Liver (tissue), 9 donors: ENCODE data around the gene SEMA7A. TPM values are rescaled to one million over a fixed set of nuclear protein-coding genes. Genes with fewer than 3 reads are reported as not detected.
"Not testable (repeated sequence)": the region's sequence is repeated elsewhere in the genome, so short reads cannot be mapped to it uniquely, and the experiment has no call there.

Source experiments
- DNase-seq: peaks from one replicate; pipeline ENCODE4 v3.0.0-alpha.2; 2017; ENCODE audit warnings: low spot score
- H3K27ac ChIP-seq, 2 donors: one replicate each; pipeline ENCODE4 v1.7.0; 2013; ENCODE audit warnings: inconsistent platforms in 2 of 2, low read length in 2 of 2, control low read depth in 1 of 2, low read depth in 1 of 2, mild to moderate bottlenecking in 1 of 2
- H3K27me3 ChIP-seq, 4 donors: one replicate each; pipeline versions ENCODE4 v1.6.1 to v1.7.0; 2013; ENCODE audit warnings: low read length in 3 of 4, inconsistent platforms in 1 of 4, mild to moderate bottlenecking in 1 of 4, moderate library complexity in 1 of 4; ENCODE audit not compliant: control insufficient read depth in 4 of 4, insufficient read depth in 4 of 4
- H3K36me3 ChIP-seq, 4 donors: one replicate each; pipeline versions ENCODE4 v1.6.1 to v1.7.0; 2013; ENCODE audit warnings: low read length in 3 of 4, mild to moderate bottlenecking in 3 of 4, low read depth in 1 of 4, moderate library complexity in 1 of 4; ENCODE audit not compliant: control insufficient read depth in 4 of 4, insufficient read depth in 3 of 4
- H3K4me1 ChIP-seq, 4 donors: one replicate each; pipeline versions ENCODE4 v1.6.1 to v1.7.0; 2013; ENCODE audit warnings: low read length in 3 of 4, mild to moderate bottlenecking in 3 of 4, moderate library complexity in 1 of 4; ENCODE audit not compliant: control insufficient read depth in 4 of 4, insufficient read depth in 4 of 4
- H3K4me3 ChIP-seq, 3 donors: one replicate each; pipeline versions ENCODE4 v1.6.1 to v1.7.0; 2013; ENCODE audit warnings: low read length in 3 of 3, control low read depth in 1 of 3, low read depth in 1 of 3, mild to moderate bottlenecking in 1 of 3
- H3K9ac ChIP-seq, 2 donors: one replicate each; pipeline ENCODE4 v1.7.0; 2013; ENCODE audit warnings: low read length in 2 of 2, mild to moderate bottlenecking in 2 of 2, moderate library complexity in 2 of 2, control low read depth in 1 of 2, low read depth in 1 of 2
- H3K9me3 ChIP-seq, 4 donors: one replicate each; pipeline versions ENCODE4 v1.6.1 to v1.7.0; 2013; ENCODE audit warnings: low read length in 3 of 4; ENCODE audit not compliant: control insufficient read depth in 4 of 4
- EGR1 ChIP-seq, 2 donors: IDR thresholded peaks; 2 replicates each; pipeline ENCODE4 v1.6.1; 2016 to 2018; ENCODE audit warnings: antibody characterized with exemption in 2 of 2, low read depth in 2 of 2
- FOXA1 ChIP-seq: IDR thresholded peaks from 2 replicates; pipeline ENCODE4 v1.6.1; 2016; ENCODE audit warnings: antibody characterized with exemption
- FOXA2 ChIP-seq: IDR thresholded peaks from 2 replicates; pipeline ENCODE4 v1.6.1; 2016; ENCODE audit warnings: antibody characterized with exemption
- GABPA ChIP-seq, 2 donors: IDR thresholded peaks in 1 of 2; conservative IDR thresholded peaks in 1 of 2; 2 replicates each; pipeline ENCODE4 v1.6.1; 2016; ENCODE audit warnings: antibody characterized with exemption in 2 of 2, mild to moderate bottlenecking in 1 of 2, moderate library complexity in 1 of 2
- HNF4A ChIP-seq, 2 donors: conservative IDR thresholded peaks; 2 replicates each; pipeline ENCODE4 v1.6.1; 2016; ENCODE audit warnings: antibody characterized with exemption in 2 of 2, mild to moderate bottlenecking in 2 of 2
- HNF4G ChIP-seq: IDR thresholded peaks from 2 replicates; pipeline ENCODE4 v1.6.1; 2016; ENCODE audit warnings: antibody characterized with exemption
- JUND ChIP-seq, 2 donors: IDR thresholded peaks; 2 replicates each; pipeline ENCODE4 v1.6.1; 2016; ENCODE audit warnings: antibody characterized with exemption in 2 of 2
- NR2F2 ChIP-seq: IDR thresholded peaks from 2 replicates; pipeline ENCODE4 v1.6.1; 2016; ENCODE audit warnings: antibody characterized with exemption
- RAD21 ChIP-seq, 2 donors: IDR thresholded peaks; 2 replicates each; pipeline ENCODE4 v1.6.1; 2016; ENCODE audit warnings: antibody characterized with exemption in 2 of 2, mild to moderate bottlenecking in 2 of 2
- REST ChIP-seq: IDR thresholded peaks from 2 replicates; pipeline ENCODE4 v1.6.1; 2016; ENCODE audit warnings: antibody characterized with exemption, mild to moderate bottlenecking
- RXRA ChIP-seq, 2 donors: IDR thresholded peaks; 2 replicates each; pipeline ENCODE4 v1.6.1; 2017 to 2018; ENCODE audit warnings: antibody characterized with exemption in 2 of 2, mild to moderate bottlenecking in 1 of 2
- TAF1 ChIP-seq: conservative IDR thresholded peaks from 2 replicates; pipeline ENCODE4 v1.6.1; 2016; ENCODE audit warnings: antibody characterized with exemption, mild to moderate bottlenecking
- YY1 ChIP-seq: IDR thresholded peaks from 2 replicates; pipeline ENCODE4 v1.6.1; 2016; ENCODE audit warnings: antibody characterized with exemption, mild to moderate bottlenecking
- WGBS: extraction: QIAGEN DNeasy Blood & Tissue Kit; methylation state at CpG from one replicate; pipeline ENCODE4 v1.1.7; 2013; 5-methylcytosine and 5-hydroxymethylcytosine counted together
- polyA plus RNA-seq, 2 donors: library from polyadenylated mRNA; stranded (reverse) in 1 of 2; unstranded in 1 of 2; fragments of 200-250 nt in 1 of 2; fragments of >200 nt in 1 of 2; fragmentation: Nextera tagmentation in 1 of 2; extraction: Ambion mirVana in 1 of 2; gene quantifications; one replicate each; pipeline versions ENCODE4 v1.2.1 to v1.2.3, GENCODE V29; 2013 to 2015
- total RNA-seq, 2 donors: library from RNA; depleted of rRNA; stranded (reverse); fragments of >200 nt; gene quantifications; one replicate each; pipeline ENCODE4 v1.2.3, GENCODE V29; 2014
- TF ChIP-seq, protein P1 (sequence below): IDR thresholded peaks from 2 replicates; pipeline ENCODE4 v1.6.1; 2016; ENCODE audit warnings: antibody characterized with exemption
- TF ChIP-seq, protein P2 (sequence below): IDR thresholded peaks from 2 replicates; pipeline ENCODE4 v1.6.1; 2016; ENCODE audit warnings: antibody characterized with exemption
- TF ChIP-seq, protein P3 (sequence below): IDR thresholded peaks from 2 replicates; pipeline ENCODE4 v1.6.1; 2016; ENCODE audit warnings: antibody characterized with exemption
- TF ChIP-seq, protein P4 (sequence below): fragments of 150-350 bp; IDR thresholded peaks from 2 replicates; pipeline ENCODE4 v1.5.1; 2017; ENCODE audit warnings: improper control_type of control experiment, low read depth, low read length; ENCODE audit not compliant: missing input control
- donor health status: healthy.
- donor health status: healthy.
- donor health status: healthy.
- donor health status: healthy.
- donor health status: healthy.

The SEMA7A gene
- total and polyA plus RNA-seq, 4 donors: 0.14 to 18.1 (median 1.4) TPM

DNA sequence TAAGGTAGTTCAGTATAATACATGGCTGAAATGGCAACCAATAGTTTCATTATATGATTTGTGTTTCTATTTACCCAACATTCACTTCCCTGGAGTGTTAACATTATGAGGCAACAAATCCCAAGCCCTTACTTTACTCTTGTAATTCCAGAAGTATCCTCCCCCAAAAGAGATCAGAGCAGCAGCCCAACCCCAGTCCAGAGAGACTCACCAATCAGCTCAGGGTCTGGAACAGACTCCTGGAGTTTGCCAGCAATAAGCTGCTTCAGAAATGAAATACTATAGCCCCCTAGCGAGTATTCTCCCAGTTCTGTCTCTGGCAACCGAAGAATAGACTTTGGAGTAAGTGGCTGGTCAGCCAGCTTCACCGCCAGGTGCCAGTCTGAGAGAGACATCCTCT is 24.7 kb upstream of the SEMA7A start:
- no peak for DNase-seq
- WGBS: 97% methylated on average over 3 of the region's 3 CpGs
- Histone ChIP-seq H3K9me3 (no peaks in the 10 kb centered on the region), H3K4me1 (peaks cover 6 to 19% (median 16%) of the 10 kb centered on the region in 4 donors), H3K9ac (no peak overlapping the region), H3K4me3 (no peak overlapping the region), H3K27me3 (no peaks in the 10 kb centered on the region), H3K36me3 (peaks cover 1 to 22% (median 8%) of the 10 kb centered on the region in 4 donors), H3K27ac (no peak overlapping the region)
- TF ChIP-seq, protein P1, sequence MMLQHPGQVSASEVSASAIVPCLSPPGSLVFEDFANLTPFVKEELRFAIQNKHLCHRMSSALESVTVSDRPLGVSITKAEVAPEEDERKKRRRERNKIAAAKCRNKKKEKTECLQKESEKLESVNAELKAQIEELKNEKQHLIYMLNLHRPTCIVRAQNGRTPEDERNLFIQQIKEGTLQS: no peak
- TF ChIP-seq HNF4A (conservative IDR thresholded peaks at IDR 0.05) (no peak), TAF1 (no peak)
- TF ChIP-seq, protein P2, sequence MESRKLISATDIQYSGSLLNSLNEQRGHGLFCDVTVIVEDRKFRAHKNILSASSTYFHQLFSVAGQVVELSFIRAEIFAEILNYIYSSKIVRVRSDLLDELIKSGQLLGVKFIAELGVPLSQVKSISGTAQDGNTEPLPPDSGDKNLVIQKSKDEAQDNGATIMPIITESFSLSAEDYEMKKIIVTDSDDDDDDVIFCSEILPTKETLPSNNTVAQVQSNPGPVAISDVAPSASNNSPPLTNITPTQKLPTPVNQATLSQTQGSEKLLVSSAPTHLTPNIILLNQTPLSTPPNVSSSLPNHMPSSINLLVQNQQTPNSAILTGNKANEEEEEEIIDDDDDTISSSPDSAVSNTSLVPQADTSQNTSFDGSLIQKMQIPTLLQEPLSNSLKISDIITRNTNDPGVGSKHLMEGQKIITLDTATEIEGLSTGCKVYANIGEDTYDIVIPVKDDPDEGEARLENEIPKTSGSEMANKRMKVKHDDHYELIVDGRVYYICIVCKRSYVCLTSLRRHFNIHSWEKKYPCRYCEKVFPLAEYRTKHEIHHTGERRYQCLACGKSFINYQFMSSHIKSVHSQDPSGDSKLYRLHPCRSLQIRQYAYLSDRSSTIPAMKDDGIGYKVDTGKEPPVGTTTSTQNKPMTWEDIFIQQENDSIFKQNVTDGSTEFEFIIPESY: no peak

DNA sequence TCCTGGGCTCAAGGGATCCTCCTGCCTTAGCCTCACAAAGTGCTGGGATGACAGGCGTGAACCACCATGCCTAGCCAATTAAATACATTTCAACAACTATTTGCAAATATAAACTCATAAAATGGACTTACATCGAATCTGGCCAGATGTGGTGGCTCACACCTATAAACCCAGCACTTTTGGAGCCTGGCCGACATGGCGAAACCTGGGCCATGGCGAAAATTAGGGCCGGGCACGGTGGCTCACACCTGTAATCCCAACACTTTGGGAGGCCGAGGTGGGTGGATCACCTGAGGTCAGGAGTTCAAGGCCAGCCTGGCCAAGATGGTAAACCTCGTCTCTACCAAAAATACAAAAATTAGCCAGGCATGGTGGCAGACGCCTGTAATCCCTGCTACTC is 23.3 kb upstream of the SEMA7A start:
- not testable (repeated sequence) for H3K27me3 ChIP-seq, H3K4me3 ChIP-seq, H3K9me3 ChIP-seq, DNase-seq, H3K27ac ChIP-seq, H3K9ac ChIP-seq
- 98% methylated on average over 10 of the region's 10 CpGs for WGBS
- peaks cover 5 to 17% (median 13%) of the 10 kb centered on the region in 4 donors for H3K4me1 ChIP-seq
- peaks cover 3 to 27% (median 12%) of the 10 kb centered on the region in 4 donors for H3K36me3 ChIP-seq

- Histone ChIP-seq H3K27me3 (no peaks in the 10 kb centered on the region), H3K27ac (no peak overlapping the region), H3K4me1 (no peaks in the 10 kb centered on the region), H3K4me3 (no peak overlapping the region), H3K9me3 (no peaks in the 10 kb centered on the region), H3K9ac (no peak overlapping the region), H3K36me3 (peaks cover 3 to 48% (median 27%) of the 10 kb centered on the region in 4 donors)
- no peak for DNase-seq
- TF ChIP-seq RXRA (IDR thresholded peaks at IDR 0.05) (no peak), FOXA2 (no peak), NR2F2 (no peak), RAD21 (IDR thresholded peaks at IDR 0.05) (no peak), YY1 (no peak), JUND (IDR thresholded peaks at IDR 0.05) (no peak), EGR1 (IDR thresholded peaks at IDR 0.05; ENCODE audit: low read depth in 2 of 2) (no peak), REST (no peak), HNF4A (conservative IDR thresholded peaks at IDR 0.05) (no peak), FOXA1 (no peak), GABPA (IDR thresholded peaks at IDR 0.05 in 1 of 2, conservative IDR thresholded peaks at IDR 0.05 in 1 of 2) (no peak), HNF4G (no peak), TAF1 (no peak)
- TF ChIP-seq, protein P1: no peak
- TF ChIP-seq, protein P3, sequence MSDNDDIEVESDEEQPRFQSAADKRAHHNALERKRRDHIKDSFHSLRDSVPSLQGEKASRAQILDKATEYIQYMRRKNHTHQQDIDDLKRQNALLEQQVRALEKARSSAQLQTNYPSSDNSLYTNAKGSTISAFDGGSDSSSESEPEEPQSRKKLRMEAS: no peak
- TF ChIP-seq, protein P2: no peak
- TF ChIP-seq, protein P4, sequence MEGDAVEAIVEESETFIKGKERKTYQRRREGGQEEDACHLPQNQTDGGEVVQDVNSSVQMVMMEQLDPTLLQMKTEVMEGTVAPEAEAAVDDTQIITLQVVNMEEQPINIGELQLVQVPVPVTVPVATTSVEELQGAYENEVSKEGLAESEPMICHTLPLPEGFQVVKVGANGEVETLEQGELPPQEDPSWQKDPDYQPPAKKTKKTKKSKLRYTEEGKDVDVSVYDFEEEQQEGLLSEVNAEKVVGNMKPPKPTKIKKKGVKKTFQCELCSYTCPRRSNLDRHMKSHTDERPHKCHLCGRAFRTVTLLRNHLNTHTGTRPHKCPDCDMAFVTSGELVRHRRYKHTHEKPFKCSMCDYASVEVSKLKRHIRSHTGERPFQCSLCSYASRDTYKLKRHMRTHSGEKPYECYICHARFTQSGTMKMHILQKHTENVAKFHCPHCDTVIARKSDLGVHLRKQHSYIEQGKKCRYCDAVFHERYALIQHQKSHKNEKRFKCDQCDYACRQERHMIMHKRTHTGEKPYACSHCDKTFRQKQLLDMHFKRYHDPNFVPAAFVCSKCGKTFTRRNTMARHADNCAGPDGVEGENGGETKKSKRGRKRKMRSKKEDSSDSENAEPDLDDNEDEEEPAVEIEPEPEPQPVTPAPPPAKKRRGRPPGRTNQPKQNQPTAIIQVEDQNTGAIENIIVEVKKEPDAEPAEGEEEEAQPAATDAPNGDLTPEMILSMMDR: no peak
Observed at GRCh38 chr15:74454764-74455500, 21.2 kb upstream of the SEMA7A start.
